ENCODE data around the gene LCA5L.
A peak's percentile ranks its signal among the peaks of the same experiment; 100 is the strongest.
"Not testable (repeated sequence)": the region's sequence is repeated elsewhere in the genome, so short reads cannot be mapped to it uniquely, and the experiment has no call there.

Gene LCA5L

DNA sequence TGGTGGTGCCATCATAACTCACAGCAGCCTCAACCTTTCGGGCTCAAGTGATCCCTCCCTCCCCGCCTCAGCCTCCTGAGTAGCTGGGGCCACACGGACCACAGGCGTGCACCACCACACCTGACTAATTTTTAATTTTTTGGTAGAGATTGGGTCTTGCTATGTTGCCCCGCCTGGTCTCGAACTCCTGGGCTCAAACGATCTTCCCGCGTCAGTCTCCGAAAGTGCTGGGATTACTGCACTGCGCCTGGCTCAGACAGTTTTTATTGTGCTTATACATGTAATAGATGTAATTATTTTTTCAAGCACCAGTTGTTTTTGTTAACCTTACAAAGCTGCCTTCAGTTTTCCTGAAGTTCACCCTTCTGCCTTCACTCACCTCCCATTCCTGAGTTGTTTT, 58.7 kb downstream of the LCA5L start:
- DNase-seq = no peak

DNA sequence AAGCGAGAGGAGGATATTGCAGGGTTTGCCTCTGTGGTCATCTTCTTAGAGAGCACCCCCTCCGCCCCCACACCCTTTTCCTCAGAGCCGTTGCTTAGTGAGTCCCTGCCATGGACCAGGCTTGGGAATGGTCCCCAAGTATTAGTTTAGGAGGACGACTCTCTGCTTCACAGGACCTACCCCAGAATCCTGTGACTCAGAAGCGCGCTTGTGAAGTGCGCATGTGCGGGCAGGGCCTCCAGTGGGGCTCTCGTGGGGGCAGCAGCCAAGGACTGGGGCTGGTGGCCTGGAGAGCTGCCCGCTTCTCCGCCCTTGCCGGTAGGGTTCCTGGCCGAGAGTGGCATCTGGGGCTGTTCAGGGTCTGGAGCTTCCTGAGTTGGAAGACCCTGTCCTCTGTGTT, 59.4 kb downstream of the LCA5L start:
- DNase-seq = peak; percentile 23

DNA sequence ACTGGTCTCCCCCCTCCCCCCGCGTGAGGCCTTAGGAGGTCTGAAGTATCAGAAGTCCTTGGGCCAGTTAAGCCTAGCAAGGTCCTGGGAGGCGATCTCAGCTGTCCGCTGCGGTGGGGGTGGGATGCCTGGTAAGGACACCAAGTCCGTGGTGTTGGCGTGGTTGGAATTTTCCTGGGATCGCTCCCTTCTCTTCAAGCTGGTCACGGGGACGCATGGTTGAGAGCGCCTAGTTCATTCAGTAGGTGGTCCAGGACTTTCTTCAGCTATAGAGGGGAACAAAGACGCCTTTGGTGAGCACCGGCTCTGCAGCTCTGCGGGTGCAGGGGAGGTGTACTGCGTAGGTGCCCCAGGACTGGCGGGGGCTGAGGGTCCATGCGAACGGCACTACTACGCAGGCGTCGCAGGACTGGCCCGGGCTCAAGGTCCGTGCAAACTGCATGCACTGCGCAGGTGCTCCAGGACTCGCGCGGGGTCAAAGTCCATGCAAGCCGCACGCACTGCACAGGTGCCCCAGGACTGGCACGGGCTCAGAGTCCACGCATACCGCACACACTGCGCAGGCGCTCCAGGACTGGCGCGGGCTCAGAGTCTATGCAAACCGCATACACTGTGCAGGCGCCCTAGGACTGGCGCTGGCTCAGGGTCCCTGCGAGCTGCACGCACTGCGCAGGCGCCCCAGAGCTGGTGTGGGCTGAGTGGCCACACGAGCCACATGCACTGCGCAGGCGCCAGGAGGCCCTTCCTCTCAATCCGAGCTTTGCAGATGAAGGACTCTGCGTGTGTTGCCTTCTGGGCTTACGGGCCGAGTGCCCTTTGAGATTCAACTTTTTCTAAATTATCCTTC, 60.1 kb downstream of the LCA5L start:
- DNase-seq = peak; percentile 84

DNA sequence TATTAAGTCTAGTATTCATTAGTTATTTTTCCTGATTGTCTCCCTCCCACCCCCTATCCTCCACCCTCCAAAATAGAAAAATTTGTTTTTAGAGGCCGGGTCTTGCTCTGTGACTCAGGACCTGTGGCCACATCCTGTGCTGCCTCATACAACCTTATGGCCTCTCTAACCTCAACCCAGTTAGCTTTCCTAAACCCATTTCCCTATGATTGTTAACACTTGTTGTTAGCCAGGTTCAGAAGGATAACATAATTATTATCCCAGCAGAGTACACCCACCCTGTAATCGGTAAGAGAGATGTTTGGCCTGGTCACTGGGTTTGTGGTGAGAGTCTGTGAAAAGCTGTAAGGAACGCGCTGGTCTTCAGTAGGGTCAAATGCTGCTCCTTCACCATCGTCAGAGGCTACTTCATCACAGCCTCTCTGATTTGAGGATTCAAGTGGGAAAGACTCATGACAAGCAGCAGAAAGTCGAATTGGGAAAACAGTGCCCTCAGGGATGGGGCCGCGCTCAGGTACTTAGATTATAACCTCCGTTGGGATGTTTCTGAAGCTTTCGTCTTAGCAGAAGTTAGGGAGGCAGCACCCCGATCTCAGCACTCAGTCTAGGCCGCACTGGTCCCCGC, 60.8 kb downstream of the LCA5L start:
- no peak for DNase-seq

DNA sequence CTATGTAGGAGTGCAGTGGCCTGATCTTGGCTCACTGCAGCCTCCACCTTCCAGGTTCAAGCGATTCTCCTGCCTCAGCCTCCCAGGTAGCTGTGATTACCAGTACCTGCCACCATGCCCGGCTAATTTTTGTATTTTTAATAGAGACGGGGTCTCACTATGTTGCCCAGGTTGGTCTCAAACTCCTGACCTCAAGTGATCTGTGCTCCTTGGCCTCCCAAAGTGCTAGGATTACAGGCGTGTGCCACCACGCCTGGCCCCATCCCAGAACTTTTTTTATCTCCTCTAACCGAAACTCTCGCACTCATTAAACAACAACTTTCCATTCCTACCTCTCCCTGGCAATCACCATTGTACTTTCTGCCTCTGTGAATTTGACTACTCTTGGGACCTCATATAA, 63.5 kb downstream of the LCA5L start:
- DNase-seq = not testable (repeated sequence)

DNA sequence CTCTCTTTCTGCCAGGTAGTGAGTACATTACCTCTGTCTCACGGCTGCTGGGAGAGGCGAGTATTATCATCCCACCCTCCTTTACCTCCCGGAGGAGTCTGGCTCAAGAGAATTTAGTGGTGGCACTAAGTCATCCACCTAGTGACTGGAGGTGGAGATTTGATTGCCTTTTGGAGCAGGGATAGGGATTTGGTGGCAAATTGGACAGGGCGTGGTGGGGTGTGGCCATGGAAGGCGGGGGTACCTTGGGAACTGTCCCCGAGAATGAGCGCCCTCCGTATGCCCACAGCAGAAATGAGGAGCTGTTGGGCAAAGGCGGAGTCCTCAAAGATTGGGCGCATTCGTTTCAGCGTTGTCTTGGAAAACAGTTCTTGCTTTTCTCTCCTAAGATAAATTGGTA, 64.6 kb downstream of the LCA5L start:
- no peak for DNase-seq

DNA sequence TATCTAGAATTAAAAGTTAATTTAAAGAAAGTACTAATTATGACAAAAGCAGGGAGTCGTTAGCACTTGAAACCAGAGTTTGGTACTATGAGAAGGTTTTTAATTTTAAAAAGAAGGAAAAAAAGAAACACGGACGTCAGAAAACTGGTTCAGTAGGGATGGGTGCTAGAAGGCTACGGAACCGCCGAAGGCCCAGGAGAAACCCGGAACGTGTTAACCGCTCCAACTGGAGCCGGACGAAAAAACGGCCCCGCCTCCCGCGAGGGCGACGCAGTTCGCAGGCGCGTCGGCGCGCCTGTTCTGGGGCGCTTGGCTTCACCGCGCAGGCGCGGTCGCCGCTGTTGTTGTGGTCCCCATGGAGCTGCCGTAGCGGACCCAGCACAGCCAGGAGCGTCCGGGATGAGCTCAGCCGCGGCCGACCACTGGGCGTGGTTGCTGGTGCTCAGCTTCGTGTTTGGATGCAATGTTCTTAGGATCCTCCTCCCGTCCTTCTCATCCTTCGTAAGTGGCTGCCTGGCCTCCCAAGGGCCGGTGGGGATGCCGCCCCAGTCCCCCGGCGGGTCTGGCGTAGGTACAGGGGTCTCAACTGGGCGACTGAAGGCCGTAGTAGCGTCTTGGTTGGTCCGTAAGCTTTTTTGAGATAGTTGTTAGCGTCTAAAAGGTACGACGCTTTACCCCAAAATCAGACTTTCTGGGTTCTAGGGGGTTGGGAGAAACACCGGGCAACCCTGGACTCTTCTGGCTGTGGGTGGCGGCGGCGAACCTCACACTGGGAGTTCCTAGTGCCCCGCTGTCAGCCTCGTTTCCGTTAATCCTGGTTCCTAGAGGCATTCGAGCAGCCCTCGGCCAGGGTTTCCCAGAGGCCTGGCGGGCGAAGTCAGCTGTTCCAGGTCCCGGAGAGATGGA, 65.3 kb downstream of the LCA5L start:
- DNase-seq = peak; percentile 90

DNA sequence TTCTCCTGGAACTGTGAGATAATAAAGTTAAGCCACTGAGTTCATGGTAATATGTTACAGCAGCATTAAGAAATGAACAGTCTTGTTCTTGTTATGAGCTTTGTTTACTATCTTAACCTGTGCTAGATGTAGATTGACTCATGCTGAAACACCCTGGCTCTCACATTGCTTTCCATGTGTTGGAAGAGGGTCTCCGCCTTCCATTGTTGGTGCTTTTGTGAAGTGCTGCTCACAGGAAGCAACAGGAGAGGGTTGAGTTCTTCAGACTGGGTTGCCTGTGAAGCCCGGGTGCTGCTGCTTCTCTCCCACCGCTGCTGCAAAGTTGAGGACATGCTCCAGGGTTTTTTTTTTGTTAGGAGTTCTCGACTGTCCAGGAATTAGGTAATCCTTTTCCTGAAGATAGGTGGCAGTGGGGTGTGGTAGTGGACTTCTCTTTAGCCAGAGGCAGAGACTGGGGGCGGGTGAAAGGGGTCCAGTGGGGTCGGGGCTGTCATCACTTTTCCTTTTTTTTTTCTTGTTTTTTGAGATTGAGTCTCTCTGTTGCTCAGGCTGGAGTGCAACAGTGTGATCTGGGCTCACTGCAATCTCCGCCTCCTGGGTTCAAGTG, 68.0 kb downstream of the LCA5L start:
- DNase-seq = no peak

DNA sequence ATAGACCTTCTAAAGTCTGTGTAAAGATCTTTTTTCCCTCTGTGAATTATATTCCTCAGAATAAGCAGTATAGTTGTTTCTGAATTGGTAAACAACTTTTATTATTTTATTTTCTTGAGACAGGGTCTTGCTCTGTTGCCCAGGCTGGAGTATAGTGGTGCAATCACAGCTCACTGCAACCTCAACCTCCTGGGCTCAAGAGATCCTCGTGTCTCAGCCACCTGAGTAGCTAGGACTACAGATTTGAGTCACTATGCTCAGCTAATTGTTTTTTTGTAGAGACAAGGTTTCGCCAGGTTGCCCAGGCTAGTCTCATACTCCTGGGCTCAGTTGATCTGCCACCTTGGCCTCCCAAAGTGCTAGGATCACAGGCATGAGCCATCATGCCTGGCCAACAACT, 70.1 kb downstream of the LCA5L start:
- no peak for DNase-seq

DNA sequence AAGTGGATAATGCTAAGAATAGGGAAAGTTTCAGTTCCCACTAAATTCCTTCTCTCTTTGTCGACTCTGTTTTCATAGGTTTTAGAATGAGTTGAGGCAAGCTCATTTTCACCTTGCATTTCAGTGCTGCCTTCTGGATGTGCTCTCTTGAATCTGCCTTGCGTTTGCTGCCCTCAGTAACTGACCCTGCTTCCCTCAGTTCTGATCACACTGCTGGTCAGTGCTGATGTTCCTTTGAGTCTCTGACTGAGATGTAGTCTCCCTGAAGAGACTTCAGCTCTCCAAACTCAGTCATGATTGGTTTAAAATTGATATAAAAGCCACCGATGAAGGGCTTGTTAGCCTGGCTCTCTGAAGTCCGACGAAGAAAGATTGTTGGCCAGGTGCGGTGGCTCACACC, 71.5 kb downstream of the LCA5L start:
- no peak for DNase-seq

DNA sequence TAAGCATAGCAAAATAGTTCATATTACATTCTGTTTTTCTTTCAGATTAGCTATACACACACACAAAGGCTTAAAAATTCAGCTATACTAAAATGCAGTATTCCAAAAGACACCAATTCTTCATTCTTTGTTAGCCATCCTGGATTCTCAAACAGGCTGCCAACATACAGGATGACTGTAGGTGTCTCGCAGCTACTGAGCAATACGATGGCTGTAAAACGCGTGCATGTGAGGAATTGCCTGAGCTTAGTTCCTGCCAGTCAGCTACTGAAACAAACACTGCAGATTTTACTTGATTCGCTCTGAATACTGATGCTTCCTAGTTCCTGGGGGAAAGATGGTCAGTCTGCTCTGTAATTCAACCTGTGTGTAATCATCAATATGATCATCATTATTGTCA, 71.9 kb downstream of the LCA5L start:
- no peak for DNase-seq

DNA sequence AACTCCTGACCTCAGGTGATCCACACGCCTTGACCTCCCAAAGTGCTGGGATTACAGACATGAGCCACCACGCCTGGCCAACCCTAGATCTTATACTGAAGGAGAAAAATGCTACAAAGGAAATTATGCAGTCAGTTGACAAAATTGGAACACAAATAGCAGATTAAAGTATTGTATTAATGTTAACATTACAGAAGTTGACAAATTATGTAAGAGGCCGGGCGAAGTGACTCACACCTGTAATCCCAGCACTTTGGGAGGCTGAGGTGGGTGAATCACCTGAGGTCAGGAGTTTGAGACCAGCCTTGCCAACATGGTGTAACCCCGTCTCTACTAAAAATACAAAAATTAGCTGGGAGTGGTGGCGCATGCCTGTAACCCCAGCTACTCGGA, 75.7 kb downstream of the LCA5L start:
- not testable (repeated sequence) for DNase-seq

DNA sequence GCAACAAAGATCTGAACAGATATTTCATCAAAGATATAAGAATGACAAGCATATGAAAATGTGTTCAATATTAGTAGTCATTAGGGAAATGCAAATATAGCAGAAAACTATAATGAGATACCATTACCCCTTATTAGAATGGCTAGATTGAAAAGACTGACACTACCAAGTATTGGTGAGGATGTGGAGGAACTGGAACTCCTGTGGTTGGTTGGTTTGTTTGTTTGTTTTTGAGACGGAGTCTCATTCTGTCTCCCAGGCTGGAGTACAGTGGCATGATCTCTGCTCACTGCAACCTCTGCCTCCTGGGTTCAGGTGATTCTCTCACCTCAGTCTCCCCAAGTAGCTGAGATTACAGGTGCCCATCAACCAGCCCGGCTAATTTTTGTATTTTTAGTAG, 77.8 kb downstream of the LCA5L start:
- DNase-seq = no peak

DNA sequence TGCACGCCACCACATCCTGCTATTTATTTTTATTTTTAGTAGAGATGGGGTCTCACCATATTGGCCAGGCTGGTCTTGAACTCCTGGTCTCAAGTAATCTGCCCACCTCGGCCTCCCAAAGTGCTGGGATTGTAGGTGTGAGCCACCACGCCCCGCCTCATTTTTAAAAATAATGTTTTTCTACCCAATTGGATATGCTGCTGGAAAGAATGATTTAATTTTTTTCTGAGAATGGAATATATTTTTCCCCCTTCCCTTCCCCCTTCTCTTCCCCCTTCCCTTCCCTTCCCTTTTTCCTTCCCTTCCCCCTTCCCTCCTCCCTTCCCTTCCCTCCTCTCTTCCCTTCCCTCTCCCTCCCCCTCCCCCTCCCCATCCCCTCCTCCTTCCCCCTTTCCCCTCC, 79.0 kb downstream of the LCA5L start:
- DNase-seq = no peak

DNA sequence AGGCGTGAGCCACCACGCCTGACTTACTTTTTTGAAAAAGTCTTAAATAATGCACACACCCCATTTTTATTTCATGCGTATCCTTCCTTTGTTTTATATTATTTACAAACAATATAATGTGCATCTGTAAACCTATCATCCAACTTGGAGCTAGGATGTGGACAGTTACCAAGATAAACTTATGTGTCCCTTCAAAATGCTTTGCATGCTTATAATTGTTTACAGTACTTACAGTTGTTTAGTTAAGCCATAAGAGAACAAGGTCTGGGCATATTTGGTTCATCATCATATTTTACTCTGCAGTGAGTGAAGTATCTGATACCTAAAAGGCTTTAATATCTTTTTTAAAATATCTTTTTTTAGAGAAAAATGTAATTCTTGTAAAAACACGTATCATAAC, 80.6 kb downstream of the LCA5L start:
- DNase-seq = no peak

DNA sequence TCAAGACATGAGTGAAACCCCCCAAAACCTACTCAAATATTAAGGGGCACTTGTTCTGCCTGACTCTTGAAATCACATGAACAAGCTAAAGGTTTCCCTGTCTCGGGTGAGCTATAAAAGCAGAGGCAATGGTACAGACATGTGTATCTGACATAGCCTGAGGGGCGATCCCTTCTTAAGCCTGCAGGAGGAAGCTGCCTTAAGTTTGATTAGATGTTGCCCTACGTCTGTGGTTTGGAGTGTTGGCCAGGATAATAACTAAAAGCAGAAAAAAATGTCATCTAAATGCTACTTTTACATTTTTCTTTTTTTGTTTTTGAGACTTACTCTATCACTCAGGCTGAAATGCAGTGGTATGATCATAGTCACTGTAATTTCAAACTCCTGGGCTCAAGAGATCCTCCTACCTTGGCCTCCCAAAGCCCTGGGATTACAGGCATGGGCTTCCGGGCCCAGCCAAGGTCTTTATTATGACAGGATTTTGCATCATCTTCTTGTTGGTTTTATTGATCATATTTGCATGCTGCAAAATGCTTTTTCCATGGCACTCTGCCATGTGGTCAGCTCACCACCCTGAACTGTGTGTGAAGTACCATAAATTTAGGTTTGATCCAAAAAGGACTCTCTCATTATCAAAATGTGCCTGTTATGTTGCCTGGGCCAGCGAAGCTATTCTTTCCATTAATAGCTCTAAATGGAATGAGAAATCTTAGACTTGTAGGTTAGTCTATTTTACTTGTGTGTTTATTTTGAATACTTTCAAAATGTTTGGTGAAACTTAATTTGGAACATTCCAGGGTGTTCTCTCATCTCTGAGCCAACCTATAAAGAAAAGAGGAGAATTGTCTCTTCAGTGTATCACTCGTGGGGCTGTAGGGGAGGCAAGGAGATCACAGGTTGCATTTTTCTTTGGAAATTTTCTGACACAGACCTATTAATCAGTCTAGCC, 81.7 kb downstream of the LCA5L start:
- DNase-seq = no peak

DNA sequence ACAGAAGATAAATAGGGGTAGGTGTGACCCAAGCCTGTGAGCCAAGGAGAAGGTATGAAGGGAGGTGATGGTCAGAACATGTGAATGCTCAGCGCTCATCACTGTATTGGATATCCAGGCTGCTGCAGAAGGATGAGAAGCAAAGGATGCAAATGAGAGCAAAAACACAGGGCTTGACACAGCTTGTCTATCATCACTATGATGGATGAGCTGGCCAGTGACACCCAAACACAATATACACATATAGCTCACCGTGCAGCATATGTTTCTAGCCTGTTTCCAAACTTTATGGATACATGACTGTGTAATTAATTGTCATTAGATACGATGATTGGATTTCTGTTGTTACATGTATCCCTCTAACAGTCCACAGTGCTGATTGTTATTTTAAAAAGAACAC, 82.8 kb downstream of the LCA5L start:
- DNase-seq = no peak

DNA sequence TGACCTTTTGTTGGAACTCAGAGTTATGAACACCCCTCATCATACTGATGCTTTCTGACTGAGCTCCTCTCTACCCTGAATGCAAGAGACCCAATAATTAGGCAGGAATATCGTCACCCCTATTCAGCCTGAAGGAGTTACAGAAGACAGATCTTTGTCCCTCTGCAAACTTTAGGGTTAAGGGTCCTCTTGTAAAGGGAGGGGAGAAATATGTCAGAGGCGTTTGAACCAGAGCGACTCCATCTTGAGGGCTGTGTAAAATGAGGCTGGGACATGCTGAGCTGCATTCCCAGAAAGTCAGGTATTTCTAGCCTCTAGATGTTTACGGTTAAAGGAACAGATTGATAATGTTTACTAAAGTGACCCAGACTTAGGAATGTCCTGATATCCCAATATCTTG, 86.2 kb downstream of the LCA5L start:
- no peak for DNase-seq
